CD14-positive monocyte (primary cell): ENCODE data around the gene PTPRN2. TPM values are rescaled to one million over a fixed set of nuclear protein-coding genes. Genes with fewer than 3 reads are reported as not detected.
A peak's percentile ranks its signal among the peaks of the same experiment; 100 is the strongest.

ENCODE experiments used
- DNase-seq, 3 donors: peaks; one replicate each; pipeline ENCODE4 v3.0.0-alpha.2; 2011 to 2022
- H2AFZ ChIP-seq: 2 replicates; pipeline ENCODE4 v1.6.0; 2012; ENCODE audit warnings: mild to moderate bottlenecking, low read depth, low read length, inconsistent platforms; ENCODE audit not compliant: insufficient read depth, poor library complexity, severe bottlenecking
- H3K27ac ChIP-seq, 2 donors: 1 replicate in 1 of 2; 2 replicates in 1 of 2; pipeline ENCODE4 v1.5.1; 2012 to 2013; ENCODE audit warnings: low read length in 2 of 2, control low read depth in 1 of 2, inconsistent platforms in 1 of 2, low read depth in 1 of 2, mild to moderate bottlenecking in 1 of 2
- H3K27me3 ChIP-seq, 2 donors: one replicate each; pipeline versions ENCODE4 v1.6.0 to v1.6.1; 2011 to 2013; ENCODE audit warnings: low read length in 2 of 2; ENCODE audit not compliant: control insufficient read depth in 2 of 2, insufficient read depth in 2 of 2
- H3K36me3 ChIP-seq, 2 donors: replicated peaks in 1 of 2; 1 replicate in 1 of 2; 2 replicates in 1 of 2; pipeline versions ENCODE4 v1.5.1 to v1.6.1; 2012 to 2013; ENCODE audit warnings: low read length in 2 of 2, control low read depth in 1 of 2, inconsistent platforms in 1 of 2, mild to moderate bottlenecking in 1 of 2; ENCODE audit not compliant: insufficient read depth in 2 of 2, control insufficient read depth in 1 of 2
- H3K4me1 ChIP-seq, 2 donors: 1 replicate in 1 of 2; 2 replicates in 1 of 2; pipeline versions ENCODE4 v1.5.1 to v1.6.1; 2012 to 2013; ENCODE audit warnings: low read length in 2 of 2, control low read depth in 1 of 2, inconsistent platforms in 1 of 2, mild to moderate bottlenecking in 1 of 2, moderate library complexity in 1 of 2; ENCODE audit not compliant: insufficient read depth in 2 of 2, control insufficient read depth in 1 of 2
- H3K4me2 ChIP-seq: replicated peaks from 2 replicates; pipeline ENCODE3; 2012; ENCODE audit warnings: low read length, moderate library complexity, mild to moderate bottlenecking; ENCODE audit not compliant: poor library complexity, severe bottlenecking; ENCODE audit errors: extremely low read depth
- H3K4me3 ChIP-seq, 3 experiments: fragments of 200-600 bp in 1 of 3; sonication (generic) in 1 of 3; replicated peaks in 1 of 3; 1 replicate in 2 of 3; 2 replicates in 1 of 3; pipeline ENCODE4 v1.5.1; 2011 to 2013; ENCODE audit warnings: low read length in 3 of 3, mild to moderate bottlenecking in 3 of 3, control low read depth in 2 of 3, low read depth in 2 of 3, inconsistent platforms in 1 of 3, moderate library complexity in 1 of 3
- H3K79me2 ChIP-seq: 2 replicates; pipeline ENCODE4 v1.6.0; 2012; ENCODE audit warnings: mild to moderate bottlenecking, control low read depth, inconsistent platforms, low read length, moderate library complexity; ENCODE audit not compliant: insufficient read depth
- H3K9ac ChIP-seq: 2 replicates; pipeline ENCODE4 v1.6.0; 2017; ENCODE audit warnings: low read length, mild to moderate bottlenecking; ENCODE audit not compliant: insufficient read depth, poor library complexity, severe bottlenecking
- H3K9me3 ChIP-seq, 2 donors: replicated peaks in 1 of 2; 1 replicate in 1 of 2; 2 replicates in 1 of 2; pipeline versions ENCODE4 v1.5.1 to v1.6.1; 2012 to 2013; ENCODE audit warnings: low read length in 2 of 2, control low read depth in 1 of 2; ENCODE audit not compliant: control insufficient read depth in 1 of 2, insufficient read depth in 1 of 2
- H4K20me1 ChIP-seq: 2 replicates; pipeline ENCODE4 v1.6.0; 2012; ENCODE audit warnings: mild to moderate bottlenecking, low read length, control low read depth, moderate library complexity; ENCODE audit not compliant: insufficient read depth
- H3K27ac Mint-ChIP-seq, 7 donors: one replicate each; pipeline ENCODE4 v1.8.0; 2020; ENCODE audit warnings: mild to moderate bottlenecking in 7 of 7, mixed read lengths in 7 of 7, moderate library complexity in 6 of 7, inconsistent platforms in 2 of 7
- H3K27me3 Mint-ChIP-seq, 3 donors: one replicate each; pipeline ENCODE4 v1.8.0; 2021 to 2022; ENCODE audit warnings: low read depth in 3 of 3, mild to moderate bottlenecking in 3 of 3, mixed read lengths in 3 of 3, moderate library complexity in 3 of 3, inconsistent platforms in 1 of 3
- H3K36me3 Mint-ChIP-seq, 2 donors: one replicate each; pipeline ENCODE4 v1.8.0; 2020; ENCODE audit warnings: mixed read lengths in 2 of 2, inconsistent platforms in 1 of 2, mild to moderate bottlenecking in 1 of 2
- H3K4me1 Mint-ChIP-seq: one replicate; pipeline ENCODE4 v1.8.0; 2020; ENCODE audit warnings: mild to moderate bottlenecking, mixed read lengths
- H3K4me3 Mint-ChIP-seq, 2 donors: one replicate each; pipeline ENCODE4 v1.8.0; 2020; ENCODE audit warnings: mild to moderate bottlenecking in 2 of 2, mixed read lengths in 2 of 2, moderate library complexity in 1 of 2
- H3K9me3 Mint-ChIP-seq, 7 donors: one replicate each; pipeline ENCODE4 v1.8.0; 2020 to 2022; ENCODE audit warnings: mixed read lengths in 7 of 7, mild to moderate bottlenecking in 6 of 7, moderate library complexity in 6 of 7, inconsistent platforms in 2 of 7
- CTCF ChIP-seq: fragments of 200-600 bp; IDR thresholded peaks from one replicate; pipeline ENCODE4 v1.8.0; 2022; ENCODE audit warnings: antibody characterized with exemption, mild to moderate bottlenecking
- WGBS: methylation state at CpG from one replicate; pipeline ENCODE4 v1.1.5; 2013; ENCODE audit warnings: missing lambda C conversion rate; ENCODE audit not compliant: insufficient coverage; 5-methylcytosine and 5-hydroxymethylcytosine counted together
- intact Hi-C, 2 donors: fragments of 100-400 bp; cut with micrococcal nuclease; formaldehyde crosslinking; loops; one replicate each; pipeline versions ENCODE4 v1.15.0 to v1.15.1; 2023
- polyA plus RNA-seq, 3 donors: library from polyadenylated mRNA; depleted of rRNA in 1 of 3; unstranded in 2 of 3; stranded (reverse) in 1 of 3; fragments of 300-500 nt in 2 of 3; fragments of >200 nt in 1 of 3; fragmentation: Illumina TruSeq in 2 of 3; gene quantifications; 1 replicate in 2 of 3; 2 replicates in 1 of 3; pipeline ENCODE4 v1.2.3, GENCODE V29; 2012 to 2021

Gene PTPRN2
- polyA plus RNA-seq, 3 donors: 0.25 to 1.4 (median 0.97) TPM

- peaks cover 0 to 5% of the 10 kb centered on the region in 2 donors for H3K9me3 ChIP-seq
- DNase-seq: no peak
- Mint-ChIP-seq H3K4me1 (peaks cover 3% of the 10 kb centered on the region), H3K4me3 (no peak overlapping the region), H3K9me3 (peaks cover 0 to 3% (median 0%) of the 10 kb centered on the region in 7 donors), H3K27ac (no peak overlapping the region), H3K36me3 (no peaks in the 10 kb centered on the region), H3K27me3 (peaks cover 3 to 5% (median 4%) of the 10 kb centered on the region in 3 donors)
- H3K4me3 ChIP-seq: no peak overlapping the region
- H3K27ac ChIP-seq: no peak overlapping the region
- H2AFZ ChIP-seq: no peak overlapping the region
- H3K27me3 ChIP-seq: no peaks in the 10 kb centered on the region
- intact Hi-C loops: loop anchor here in 1 of 2 donors (10.0 kb wide), 1 partner anchor 46 kb away; no protein-coding TSS in a partner anchor
- WGBS: 96% methylated on average over 2 of the region's 14 CpGs
- no peaks in the 10 kb centered on the region for H4K20me1 ChIP-seq
- H3K79me2 ChIP-seq: no peaks in the 10 kb centered on the region
- H3K4me2 ChIP-seq: no peak overlapping the region
- H3K9ac ChIP-seq: no peak overlapping the region
- no peaks in the 10 kb centered on the region for H3K4me1 ChIP-seq
- no peaks in the 10 kb centered on the region for H3K36me3 ChIP-seq
- no peak for TF ChIP-seq CTCF
Measured at GRCh38 chr7:157828881-157829280, 758.7 kb downstream of the PTPRN2 start.

- Mint-ChIP-seq H3K4me3 (no peak overlapping the region), H3K27me3 (peaks cover 3 to 5% (median 4%) of the 10 kb centered on the region in 3 donors), H3K9me3 (peaks cover 0 to 3% (median 0%) of the 10 kb centered on the region in 7 donors), H3K4me1 (peaks cover 3% of the 10 kb centered on the region), H3K36me3 (no peaks in the 10 kb centered on the region), H3K27ac (peak overlapping the region in 1 of 7 donors; percentile 51)
- intact Hi-C loops: loop anchor here in 1 of 2 donors (10.0 kb wide), 1 partner anchor 47 kb away; no protein-coding TSS in a partner anchor
- H3K27ac ChIP-seq: no peak overlapping the region
- DNase-seq: no peak
- H3K27me3 ChIP-seq: no peaks in the 10 kb centered on the region
- H3K4me1 ChIP-seq: no peaks in the 10 kb centered on the region
- H3K79me2 ChIP-seq: no peaks in the 10 kb centered on the region
- WGBS: 94% methylated on average over 12 of the region's 13 CpGs
- H3K36me3 ChIP-seq: no peaks in the 10 kb centered on the region
- no peak overlapping the region for H3K4me2 ChIP-seq
- no peak overlapping the region for H3K4me3 ChIP-seq
- no peaks in the 10 kb centered on the region for H4K20me1 ChIP-seq
- no peak overlapping the region for H3K9ac ChIP-seq
- H3K9me3 ChIP-seq: peaks cover 0 to 5% of the 10 kb centered on the region in 2 donors
- no peak for TF ChIP-seq CTCF
- no peak overlapping the region for H2AFZ ChIP-seq
Measured at GRCh38 chr7:157828190-157828589, 759.4 kb downstream of the PTPRN2 start.
